Adipocyte (in vitro differentiated cells): ENCODE data around the gene FTO.

ENCODE experiments used
- DNase-seq: peaks from one replicate; pipeline ENCODE4 v3.0.0-alpha.2; 2015; ENCODE audit warnings: low read depth
- H3K27me3 ChIP-seq: replicated peaks from 2 replicates; pipeline ENCODE4 v1.7.0; 2013; ENCODE audit warnings: mild to moderate bottlenecking, low read length, moderate library complexity; ENCODE audit not compliant: control insufficient read depth, insufficient read depth
- H3K36me3 ChIP-seq: 2 replicates; pipeline ENCODE4 v1.7.0; 2013; ENCODE audit warnings: low read length, mild to moderate bottlenecking, moderate library complexity; ENCODE audit not compliant: control insufficient read depth, insufficient read depth, severe bottlenecking
- H3K4me1 ChIP-seq: 2 replicates; pipeline ENCODE4 v1.7.0; 2013; ENCODE audit warnings: mild to moderate bottlenecking, low read length, moderate library complexity; ENCODE audit not compliant: control insufficient read depth, insufficient read depth
- H3K4me3 ChIP-seq: 2 replicates; pipeline ENCODE4 v1.7.0; 2013; ENCODE audit warnings: mild to moderate bottlenecking, low read length, moderate library complexity
- H3K9ac ChIP-seq: 2 replicates; pipeline ENCODE4 v1.7.0; 2013; ENCODE audit warnings: mild to moderate bottlenecking, low read length, moderate library complexity
- H3K9me3 ChIP-seq: 2 replicates; pipeline ENCODE4 v1.7.0; 2013; ENCODE audit warnings: mild to moderate bottlenecking, low read length, moderate library complexity; ENCODE audit not compliant: control insufficient read depth

Gene FTO

DNA sequence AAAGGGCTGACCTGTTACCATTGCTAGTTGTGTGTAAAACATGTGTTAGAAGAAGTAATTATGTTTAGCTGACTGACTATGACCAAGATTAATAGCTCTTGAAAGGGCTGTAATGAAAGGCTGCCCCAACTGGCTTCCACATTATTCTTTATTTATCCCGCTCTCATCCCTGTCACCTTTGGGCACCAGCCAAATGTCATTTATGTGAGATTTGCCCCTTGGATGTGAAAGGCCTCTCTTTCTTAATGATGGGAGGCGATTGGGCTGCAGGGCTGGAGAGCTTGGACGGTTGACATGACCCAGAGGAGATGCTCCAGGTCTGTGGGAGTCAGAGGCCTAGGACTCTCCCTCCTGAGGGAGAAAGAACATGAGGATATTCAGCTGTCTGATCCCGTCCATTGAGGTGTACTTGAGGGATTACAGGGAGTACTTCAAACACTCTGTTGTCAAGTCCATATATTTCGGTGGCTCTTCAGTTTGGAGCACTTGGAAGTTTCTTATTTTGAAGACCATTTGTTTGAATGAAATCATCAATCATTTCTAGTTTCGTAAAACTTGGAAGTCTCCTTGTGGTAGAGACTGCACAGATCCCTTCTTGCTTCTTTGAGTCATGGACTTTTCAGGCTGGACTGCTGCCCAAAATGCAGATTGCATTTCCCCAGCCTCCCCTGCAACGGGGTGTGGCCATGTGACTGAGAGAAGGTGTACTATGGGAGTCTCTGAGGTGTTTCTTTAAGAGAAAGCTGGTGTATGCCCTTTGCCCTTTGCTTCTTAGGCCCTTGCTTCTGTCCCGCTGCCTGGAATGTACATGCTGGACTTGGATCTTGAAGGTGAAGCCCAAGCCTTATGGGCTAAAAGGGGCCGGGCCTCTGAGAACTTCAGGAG is 51.3 kb downstream of the FTO start:
- H3K4me3 ChIP-seq: no peak overlapping the region
- no peak overlapping the region for H3K9ac ChIP-seq
- H3K9me3 ChIP-seq: no peaks in the 10 kb centered on the region
- H3K4me1 ChIP-seq: peaks cover 40% of the 10 kb centered on the region
- H3K36me3 ChIP-seq: no peaks in the 10 kb centered on the region
- H3K27me3 ChIP-seq: no peaks in the 10 kb centered on the region
- no peak for DNase-seq

DNA sequence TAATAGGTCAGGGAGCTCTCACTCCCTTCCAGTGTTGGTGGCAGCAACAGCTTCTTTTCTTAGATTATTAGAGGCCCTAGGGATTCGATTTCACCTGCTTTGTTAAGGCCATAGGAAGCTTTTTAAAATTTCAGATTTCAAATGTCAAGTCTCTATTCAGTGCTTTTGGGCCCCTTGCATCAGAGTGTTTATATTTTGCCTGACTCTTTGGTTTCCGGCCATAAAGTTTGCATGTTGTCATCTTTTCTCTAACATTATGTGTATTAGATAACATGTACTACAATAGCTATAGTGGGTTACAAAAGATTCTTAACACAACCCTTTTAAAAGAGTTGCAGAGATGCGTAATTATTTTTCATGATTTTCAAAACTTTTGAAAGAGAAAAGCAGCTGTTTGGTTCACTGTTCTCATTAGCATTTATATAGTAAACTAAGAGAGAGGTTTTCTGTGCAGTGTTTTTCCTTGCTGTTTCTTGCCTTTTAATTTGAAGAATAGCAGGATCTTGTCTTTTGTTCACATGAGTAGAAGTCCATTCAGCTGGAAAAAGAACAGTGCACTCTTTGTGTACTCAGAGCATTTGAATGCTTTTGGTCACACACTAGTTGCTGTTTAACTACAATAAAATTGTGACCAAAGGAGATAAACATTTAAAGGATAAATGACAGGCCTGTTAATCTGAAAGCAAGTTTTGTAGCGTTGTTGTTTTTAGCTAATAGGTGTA is 52.5 kb downstream of the FTO start:
- H3K36me3 ChIP-seq: no peaks in the 10 kb centered on the region
- no peaks in the 10 kb centered on the region for H3K9me3 ChIP-seq
- peak; percentile 43 for DNase-seq
- no peaks in the 10 kb centered on the region for H3K27me3 ChIP-seq
- peaks cover 40% of the 10 kb centered on the region for H3K4me1 ChIP-seq
- no peak overlapping the region for H3K9ac ChIP-seq
- H3K4me3 ChIP-seq: no peak overlapping the region

DNA sequence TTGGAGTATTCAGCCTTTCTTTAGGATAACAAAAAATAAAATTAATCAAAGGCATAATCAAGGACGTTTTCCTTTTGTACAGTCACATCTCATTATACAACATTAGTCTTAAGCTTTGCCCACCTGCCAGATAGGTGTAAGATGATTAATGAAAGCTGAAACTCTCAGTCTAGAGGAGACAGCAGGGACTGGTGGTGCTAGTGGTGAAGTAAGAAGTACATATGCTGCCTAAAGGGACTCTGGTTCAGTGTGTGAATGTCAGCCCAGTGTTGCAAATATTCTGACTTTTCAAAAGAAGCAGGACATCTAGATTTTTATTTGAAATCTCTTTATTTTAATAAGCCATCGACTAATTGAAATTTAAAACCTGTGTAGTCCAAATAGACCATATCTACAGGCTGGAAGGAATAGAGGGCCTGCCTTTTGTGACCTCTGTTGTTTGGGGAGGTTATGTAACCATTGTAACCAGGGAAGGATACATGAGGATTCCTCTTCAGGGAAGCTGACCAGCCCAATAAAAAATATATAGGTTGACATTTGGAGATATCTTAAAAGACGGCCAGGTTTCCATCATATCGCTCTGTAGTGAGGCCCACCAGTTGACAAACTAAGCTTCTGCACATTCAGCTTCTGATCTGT is 54.1 kb downstream of the FTO start:
- Histone ChIP-seq H3K27me3 (no peaks in the 10 kb centered on the region), H3K4me3 (no peak overlapping the region), H3K36me3 (no peaks in the 10 kb centered on the region), H3K9ac (no peak overlapping the region), H3K9me3 (no peaks in the 10 kb centered on the region), H3K4me1 (peaks cover 51% of the 10 kb centered on the region)
- DNase-seq: no peak

DNA sequence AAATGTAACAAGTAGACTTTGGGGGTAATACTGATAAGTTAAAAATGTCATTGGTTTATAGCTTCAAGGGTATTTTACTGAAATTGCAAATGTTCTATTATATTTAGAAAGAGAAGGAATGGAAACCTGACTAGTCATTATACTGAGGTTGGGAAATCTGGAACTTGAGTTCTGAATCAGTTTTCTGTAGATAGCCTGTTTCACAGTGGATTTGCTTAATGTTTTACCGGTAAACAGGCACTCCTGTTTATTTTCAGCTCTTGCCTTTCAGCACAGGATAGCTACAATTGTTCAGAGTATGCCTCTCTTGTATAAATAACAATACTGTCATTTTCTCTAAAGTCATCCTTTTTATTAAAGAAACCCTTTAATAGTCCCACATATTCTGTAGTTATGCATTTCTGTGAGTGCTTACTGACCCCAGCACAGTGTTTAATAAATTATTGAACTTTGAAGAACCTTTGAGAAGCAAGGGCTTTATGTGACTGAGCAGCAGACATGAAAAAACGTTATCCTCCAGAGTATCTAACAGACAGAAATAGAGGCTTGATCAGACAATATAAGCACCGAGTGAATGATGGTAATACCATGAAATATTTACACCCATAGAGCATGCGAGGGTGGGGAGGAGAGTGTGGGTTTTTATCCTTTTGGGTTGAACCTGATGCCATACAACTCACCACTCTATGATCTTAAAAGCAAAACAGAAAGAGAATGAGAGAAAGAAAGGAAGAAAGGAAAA is 58.2 kb downstream of the FTO start:
- Histone ChIP-seq H3K9me3 (no peaks in the 10 kb centered on the region), H3K36me3 (no peaks in the 10 kb centered on the region), H3K9ac (peak overlapping the region; percentile 80), H3K4me1 (peaks cover 35% of the 10 kb centered on the region), H3K4me3 (peak overlapping the region; percentile 61), H3K27me3 (no peaks in the 10 kb centered on the region)
- peak; percentile 50 for DNase-seq

DNA sequence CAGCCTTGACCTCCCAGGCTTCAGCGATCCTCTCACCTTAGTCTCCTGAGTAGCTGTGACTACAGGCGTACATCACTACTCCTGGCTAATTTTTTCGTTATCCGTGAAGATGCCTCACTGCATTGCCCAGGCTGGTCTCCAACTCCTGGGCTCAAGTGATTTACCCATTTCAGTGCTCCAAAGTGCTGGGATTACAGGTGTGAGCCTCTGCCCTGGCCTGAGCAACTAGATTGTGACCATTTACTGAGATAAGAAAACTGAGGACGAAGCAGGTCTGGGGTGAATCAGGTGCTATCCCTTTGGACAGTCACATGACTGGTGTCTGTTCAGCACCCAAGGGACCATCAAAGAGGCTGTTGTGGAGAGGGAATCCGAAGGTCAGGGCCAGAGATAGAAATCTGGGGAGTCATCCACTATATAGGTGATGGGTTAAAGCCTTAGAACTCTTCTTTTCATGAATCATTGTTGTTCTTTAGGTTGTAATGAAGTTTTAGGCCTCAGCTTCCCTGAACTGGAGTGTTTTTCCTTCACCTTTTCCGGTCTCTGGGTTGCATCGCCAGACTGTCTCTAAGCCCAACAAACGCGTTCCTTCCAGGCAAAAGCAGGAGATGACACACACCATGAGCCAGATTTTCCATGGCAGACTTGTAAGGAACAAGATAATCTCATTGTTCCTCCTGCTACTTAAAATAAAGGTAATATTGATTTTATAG is 62.5 kb downstream of the FTO start:
- H3K9me3 ChIP-seq: no peaks in the 10 kb centered on the region
- no peak overlapping the region for H3K9ac ChIP-seq
- H3K27me3 ChIP-seq: no peaks in the 10 kb centered on the region
- peaks cover 73% of the 10 kb centered on the region for H3K4me1 ChIP-seq
- no peak overlapping the region for H3K4me3 ChIP-seq
- no peaks in the 10 kb centered on the region for H3K36me3 ChIP-seq
- no peak for DNase-seq

DNA sequence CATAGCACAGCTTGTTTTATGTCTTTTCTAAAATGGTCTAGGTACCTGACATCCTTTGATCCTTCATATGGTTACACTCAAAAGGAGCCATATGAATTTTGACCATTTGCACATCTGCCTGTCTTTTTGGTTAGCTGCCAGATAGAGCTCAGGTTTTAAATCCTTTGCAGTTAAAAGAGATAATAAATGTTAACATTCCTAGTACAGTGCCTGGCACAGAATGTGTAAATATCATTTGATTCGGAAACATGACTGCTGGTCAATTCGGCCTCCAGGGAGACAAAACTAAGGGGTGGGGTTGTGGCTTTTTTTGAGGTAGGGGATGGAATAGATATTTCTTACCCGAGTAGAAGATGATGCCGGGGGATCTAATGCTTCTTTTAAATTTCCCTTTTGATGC is 64.2 kb downstream of the FTO start:
- peak; percentile 50 for DNase-seq
- H3K9ac ChIP-seq: peak overlapping the region; percentile 51
- no peaks in the 10 kb centered on the region for H3K36me3 ChIP-seq
- no peaks in the 10 kb centered on the region for H3K27me3 ChIP-seq
- H3K4me3 ChIP-seq: peak overlapping the region; percentile 17
- H3K9me3 ChIP-seq: no peaks in the 10 kb centered on the region
- H3K4me1 ChIP-seq: peaks cover 73% of the 10 kb centered on the region

DNA sequence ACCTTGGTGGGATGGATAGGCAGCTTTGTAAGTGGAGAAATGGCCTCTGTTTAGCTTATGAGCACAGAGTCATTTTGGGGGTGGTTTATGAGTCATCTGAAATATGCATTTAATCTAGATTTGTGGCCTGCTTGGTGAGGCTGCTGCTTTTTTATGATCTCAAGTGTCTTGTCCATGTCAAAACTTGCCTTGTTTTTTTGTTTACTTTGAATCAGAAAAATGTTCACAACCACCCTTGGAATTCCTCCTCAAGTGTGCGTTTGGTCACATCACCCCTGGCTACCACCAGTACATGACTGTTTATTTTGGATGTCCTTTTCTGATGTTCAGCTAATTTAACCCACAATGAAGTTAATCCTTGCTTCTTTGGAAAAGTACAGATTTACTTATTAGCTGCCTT is 64.6 kb downstream of the FTO start:
- Histone ChIP-seq H3K27me3 (no peaks in the 10 kb centered on the region), H3K4me1 (peaks cover 74% of the 10 kb centered on the region), H3K9ac (peak overlapping the region; percentile 75), H3K9me3 (no peaks in the 10 kb centered on the region), H3K4me3 (peak overlapping the region; percentile 25), H3K36me3 (no peaks in the 10 kb centered on the region)
- DNase-seq: peak; percentile 90

DNA sequence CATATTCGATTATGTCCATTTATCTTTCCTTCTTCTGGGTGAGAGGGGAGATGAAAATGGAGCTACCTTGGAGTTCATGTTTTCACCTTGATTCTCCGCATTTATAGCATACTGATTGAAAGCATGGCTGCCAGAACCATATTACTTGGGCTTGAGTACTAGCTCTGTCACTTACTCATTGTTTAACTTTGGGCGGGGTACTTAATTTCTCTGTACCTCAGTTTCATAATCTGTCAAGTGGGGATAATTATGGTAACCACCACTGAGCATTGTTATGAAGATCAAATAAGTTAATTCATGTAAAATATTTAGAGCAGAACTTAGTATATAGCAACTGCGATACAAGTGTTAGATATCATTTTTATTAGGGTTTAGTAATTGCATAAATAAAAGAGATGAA is 65.2 kb downstream of the FTO start:
- no peak for DNase-seq
- H3K27me3 ChIP-seq: no peaks in the 10 kb centered on the region
- H3K9ac ChIP-seq: peak overlapping the region; percentile 75
- H3K4me3 ChIP-seq: peak overlapping the region; percentile 25
- H3K9me3 ChIP-seq: no peaks in the 10 kb centered on the region
- peaks cover 80% of the 10 kb centered on the region for H3K4me1 ChIP-seq
- H3K36me3 ChIP-seq: no peaks in the 10 kb centered on the region

DNA sequence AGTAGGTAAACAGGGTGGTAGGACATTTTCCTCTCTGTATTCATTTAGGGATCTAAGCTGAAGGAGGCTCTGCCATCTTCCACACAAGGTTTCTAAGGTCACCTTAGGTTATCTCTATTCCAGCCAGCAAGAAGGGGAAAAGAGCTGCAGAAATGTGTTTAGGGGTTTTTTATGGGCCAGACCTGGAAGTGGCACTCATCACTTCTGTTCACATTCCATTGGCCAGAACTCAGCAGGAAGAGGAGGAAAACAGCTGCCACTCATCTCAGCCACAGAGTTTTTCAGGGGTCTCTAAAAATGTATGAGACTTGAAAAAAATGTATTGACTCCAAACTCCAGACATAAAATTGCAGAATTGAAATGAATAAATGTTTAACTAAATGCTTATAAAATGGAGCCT is 65.8 kb downstream of the FTO start:
- peaks cover 86% of the 10 kb centered on the region for H3K4me1 ChIP-seq
- no peaks in the 10 kb centered on the region for H3K9me3 ChIP-seq
- no peaks in the 10 kb centered on the region for H3K27me3 ChIP-seq
- H3K4me3 ChIP-seq: peak overlapping the region; percentile 25
- no peaks in the 10 kb centered on the region for H3K36me3 ChIP-seq
- H3K9ac ChIP-seq: peak overlapping the region; percentile 75
- DNase-seq: no peak

DNA sequence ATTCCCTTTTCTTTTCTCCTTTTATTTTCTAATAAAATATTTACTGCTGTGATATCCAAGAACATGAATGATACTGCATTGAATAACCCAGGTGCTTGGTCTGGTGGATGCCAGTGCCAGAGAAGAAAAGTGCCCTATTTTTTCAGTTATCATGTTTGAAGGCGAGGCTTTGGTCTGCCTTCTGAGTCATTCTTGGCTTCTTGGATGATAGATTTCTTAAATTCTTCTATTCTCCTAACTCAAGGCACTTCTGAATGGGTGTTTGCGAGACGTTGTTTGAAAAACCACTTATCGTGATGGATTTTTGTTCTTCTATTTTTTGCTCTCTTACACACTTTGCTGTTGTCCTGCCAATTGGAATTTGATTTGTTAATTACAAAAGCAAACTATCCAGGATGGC is 66.7 kb downstream of the FTO start:
- Histone ChIP-seq H3K4me1 (peaks cover 95% of the 10 kb centered on the region), H3K27me3 (no peaks in the 10 kb centered on the region), H3K9me3 (no peaks in the 10 kb centered on the region), H3K4me3 (no peak overlapping the region), H3K36me3 (no peaks in the 10 kb centered on the region), H3K9ac (peak overlapping the region; percentile 75)
- no peak for DNase-seq
